CD1c-positive myeloid dendritic cell (primary cell): Measurements from ENCODE around the gene FAM81A.
"Not testable (repeated sequence)": the region's sequence is repeated elsewhere in the genome, so short reads cannot be mapped to it uniquely, and the experiment has no call there.

Experiments used
- DNase-seq: peaks from one replicate; pipeline ENCODE4 v3.0.0-alpha.2; 2016; ENCODE audit errors: extremely low spot score

The FAM81A gene

GRCh38 chr15:59485036-59485435, 47.0 kb downstream of the FAM81A start:
- DNase-seq = no peak

- not testable (repeated sequence) for DNase-seq
Observed at GRCh38 chr15:59489485-59489884, 51.5 kb downstream of the FAM81A start.

- DNase-seq = no peak
Observed at GRCh38 chr15:59491062-59491461, 53.1 kb downstream of the FAM81A start.

GRCh38 chr15:59492389-59493377, 54.7 kb downstream of the FAM81A start:
- peak; percentile 76 for DNase-seq

- DNase-seq = peak; percentile 61
Observed at GRCh38 chr15:59501597-59501996, 63.6 kb downstream of the FAM81A start.

GRCh38 chr15:59515190-59515589, 77.2 kb downstream of the FAM81A start:
- no peak for DNase-seq

GRCh38 chr15:59516655-59517461, 78.9 kb downstream of the FAM81A start:
- DNase-seq = peak; percentile 35

GRCh38 chr15:59519329-59519728, 81.3 kb downstream of the FAM81A start:
- no peak for DNase-seq

GRCh38 chr15:59521443-59521842, 83.5 kb downstream of the FAM81A start:
- DNase-seq = peak; percentile 66

- peak; percentile 28 for DNase-seq
Observed at GRCh38 chr15:59522988-59523461, 85.0 kb downstream of the FAM81A start.

- DNase-seq = no peak
Observed at GRCh38 chr15:59523702-59524101, 85.7 kb downstream of the FAM81A start.

GRCh38 chr15:59524331-59524731, 86.3 kb downstream of the FAM81A start:
- peak; percentile 50 for DNase-seq

GRCh38 chr15:59526466-59526865, 88.5 kb downstream of the FAM81A start:
- not testable (repeated sequence) for DNase-seq

GRCh38 chr15:59528429-59528828, 90.4 kb downstream of the FAM81A start:
- no peak for DNase-seq

- DNase-seq = peak; percentile 85
Observed at GRCh38 chr15:59528961-59529402, 91.0 kb downstream of the FAM81A start.

- peak; percentile 51 for DNase-seq
Observed at GRCh38 chr15:59531066-59531675, 93.2 kb downstream of the FAM81A start.

- peak; percentile 78 for DNase-seq
Observed at GRCh38 chr15:59532770-59533379, 94.9 kb downstream of the FAM81A start.

GRCh38 chr15:59536553-59536952, 98.6 kb downstream of the FAM81A start:
- no peak for DNase-seq

GRCh38 chr15:59537403-59537802, 99.4 kb downstream of the FAM81A start:
- no peak for DNase-seq

GRCh38 chr15:59538494-59538893, 100.5 kb downstream of the FAM81A start:
- no peak for DNase-seq

- DNase-seq = peak; percentile 38
Observed at GRCh38 chr15:59539799-59540198, 101.8 kb downstream of the FAM81A start.
